ENCODE results near the gene YJU2.

DNA sequence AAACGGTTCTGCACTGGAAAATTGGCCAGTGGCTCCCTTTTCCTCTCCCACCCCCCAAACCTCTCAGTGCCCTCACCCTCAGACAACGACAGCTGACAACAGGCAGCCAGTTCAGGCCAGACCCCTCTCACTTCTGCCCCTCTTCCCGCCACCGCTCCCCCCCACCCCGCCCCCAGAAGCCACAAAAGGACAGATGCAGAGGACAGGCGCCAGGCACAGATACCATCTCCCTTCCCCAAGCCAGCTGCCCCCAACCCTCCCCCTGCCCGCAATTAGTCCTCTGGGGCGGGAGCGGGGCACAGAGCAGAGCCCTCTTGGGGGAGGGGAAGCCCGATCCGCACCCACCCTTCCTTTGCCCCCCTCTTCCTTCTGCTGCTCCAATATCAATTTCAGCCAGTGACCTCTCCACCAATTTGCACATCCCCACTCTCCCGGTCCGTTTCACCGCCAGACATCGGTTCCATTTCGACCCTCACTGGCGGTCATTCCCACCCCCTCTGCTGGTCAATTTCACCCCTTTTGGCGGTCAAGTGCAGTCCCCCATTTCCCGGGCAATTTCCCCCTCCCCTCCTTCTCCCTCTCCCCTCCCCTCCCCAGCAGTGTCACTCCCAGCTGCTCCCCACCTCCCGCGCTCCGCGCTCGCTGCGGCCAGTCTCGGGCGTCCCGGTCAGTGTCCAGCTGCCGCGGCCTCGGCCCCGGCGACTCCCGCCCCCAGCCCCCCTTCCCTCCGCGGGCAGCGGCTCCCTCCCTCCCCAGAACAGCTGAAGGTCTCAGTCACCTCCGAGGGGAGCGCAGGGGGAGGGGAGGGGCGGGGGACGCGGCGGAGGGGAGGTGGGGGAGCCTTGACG lies 31.8 kb downstream of the YJU2 start, which contains the start of gene SHD:
- TF ChIP-seq, protein P1, sequence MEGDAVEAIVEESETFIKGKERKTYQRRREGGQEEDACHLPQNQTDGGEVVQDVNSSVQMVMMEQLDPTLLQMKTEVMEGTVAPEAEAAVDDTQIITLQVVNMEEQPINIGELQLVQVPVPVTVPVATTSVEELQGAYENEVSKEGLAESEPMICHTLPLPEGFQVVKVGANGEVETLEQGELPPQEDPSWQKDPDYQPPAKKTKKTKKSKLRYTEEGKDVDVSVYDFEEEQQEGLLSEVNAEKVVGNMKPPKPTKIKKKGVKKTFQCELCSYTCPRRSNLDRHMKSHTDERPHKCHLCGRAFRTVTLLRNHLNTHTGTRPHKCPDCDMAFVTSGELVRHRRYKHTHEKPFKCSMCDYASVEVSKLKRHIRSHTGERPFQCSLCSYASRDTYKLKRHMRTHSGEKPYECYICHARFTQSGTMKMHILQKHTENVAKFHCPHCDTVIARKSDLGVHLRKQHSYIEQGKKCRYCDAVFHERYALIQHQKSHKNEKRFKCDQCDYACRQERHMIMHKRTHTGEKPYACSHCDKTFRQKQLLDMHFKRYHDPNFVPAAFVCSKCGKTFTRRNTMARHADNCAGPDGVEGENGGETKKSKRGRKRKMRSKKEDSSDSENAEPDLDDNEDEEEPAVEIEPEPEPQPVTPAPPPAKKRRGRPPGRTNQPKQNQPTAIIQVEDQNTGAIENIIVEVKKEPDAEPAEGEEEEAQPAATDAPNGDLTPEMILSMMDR (conservative IDR thresholded peaks at IDR 0.05; ENCODE audit: low read length) = no peak
- TF ChIP-seq EZH2phosphoT487 (IDR thresholded peaks at IDR 0.05; ENCODE audit: borderline replicate concordance) = no peak
